GM10266 (cell line): ENCODE results near the gene FGF18.

Experiments
- DNase-seq: peaks from one replicate; pipeline ENCODE4 v3.0.0; 2012; ENCODE audit errors: extremely low spot score
- CTCF ChIP-seq: IDR thresholded peaks from 2 replicates; pipeline ENCODE4 v1.5.1; 2012; ENCODE audit warnings: mild to moderate bottlenecking, low read depth; ENCODE audit not compliant: control insufficient read depth, insufficient read depth; ENCODE audit errors: missing control alignments

FGF18 gene

GRCh38 chr5:171506951-171507350 is 87.5 kb downstream of the FGF18 start:
- DNase-seq = no peak
- no peak for TF ChIP-seq CTCF
